GM12878 (cell line): ENCODE measurements around the gene NEK8. TPM values are rescaled to one million over a fixed set of nuclear protein-coding genes. Genes with fewer than 3 reads are reported as not detected.

Experiments used
- BMI1 ChIP-seq: fragments of 450-650 bp; IDR thresholded peaks from 2 replicates; pipeline ENCODE4 v1.6.1; 2016; ENCODE audit warnings: mild to moderate bottlenecking, moderate library complexity, borderline replicate concordance
- CREM ChIP-seq: IDR thresholded peaks from 2 replicates; pipeline ENCODE4 v1.6.1; 2014; ENCODE audit warnings: antibody characterized with exemption, low read depth
- ETV6 ChIP-seq, 2 experiments: fragments of 450-650 bp in 1 of 2; IDR thresholded peaks in 1 of 2; conservative IDR thresholded peaks in 1 of 2; 2 replicates each; pipeline ENCODE4 v1.6.1; 2014; ENCODE audit warnings: antibody characterized with exemption in 1 of 2, borderline replicate concordance in 1 of 2, low read depth in 1 of 2, mild to moderate bottlenecking in 1 of 2, moderate library complexity in 1 of 2
- FOXK2 ChIP-seq: fragments of 450-650 bp; IDR thresholded peaks from 2 replicates; pipeline ENCODE4 v1.6.1; 2017; ENCODE audit warnings: mild to moderate bottlenecking, moderate library complexity
- KDM1A ChIP-seq: fragments of 200-600 bp; sonication (generic); IDR thresholded peaks from 2 replicates; pipeline ENCODE4 v1.6.1; 2016; ENCODE audit warnings: borderline replicate concordance
- MEF2B ChIP-seq: fragments of 450-650 bp; IDR thresholded peaks from 2 replicates; pipeline ENCODE4 v1.6.1; 2018; ENCODE audit warnings: mild to moderate bottlenecking, moderate library complexity; ENCODE audit not compliant: partially characterized antibody, poor library complexity, severe bottlenecking
- MTA2 ChIP-seq: fragments of 450-650 bp; IDR thresholded peaks from 2 replicates; pipeline ENCODE4 v1.6.1; 2016; ENCODE audit warnings: low read depth, mild to moderate bottlenecking, moderate library complexity
- MYB ChIP-seq: fragments of 150-350 bp; IDR thresholded peaks from 2 replicates; pipeline ENCODE4 v1.6.1; 2014; ENCODE audit warnings: mild to moderate bottlenecking, low read depth, low read length, borderline replicate concordance
- NFYA ChIP-seq: IDR thresholded peaks from 2 replicates; pipeline ENCODE4 v1.6.1; 2011; ENCODE audit warnings: low read depth, mild to moderate bottlenecking, low read length, improper control_type of control experiment, borderline replicate concordance
- NR2C2 ChIP-seq: IDR thresholded peaks from 2 replicates; pipeline ENCODE4 v1.6.1; 2011; ENCODE audit warnings: borderline replicate concordance, low read depth; ENCODE audit not compliant: control insufficient read depth, insufficient read length
- RUNX3 ChIP-seq: IDR thresholded peaks from 2 replicates; pipeline ENCODE4 v1.6.1; 2012; ENCODE audit warnings: low read length, inconsistent platforms
- SMC3 ChIP-seq: IDR thresholded peaks from 2 replicates; pipeline ENCODE4 v1.6.1; 2011; ENCODE audit warnings: low read length, improper control_type of control experiment, borderline replicate concordance
- SP1 ChIP-seq: IDR thresholded peaks from one replicate; pipeline ENCODE4 v1.6.1; 2011; ENCODE audit warnings: low read depth, low read length
- SUPT20H ChIP-seq: IDR thresholded peaks from 2 replicates; pipeline ENCODE4 v1.6.1; 2011; ENCODE audit warnings: low read depth, mild to moderate bottlenecking, low read length, moderate library complexity, borderline replicate concordance; ENCODE audit not compliant: control insufficient read depth
- TCF7 ChIP-seq: IDR thresholded peaks from 2 replicates; pipeline ENCODE4 v1.6.1; 2014; ENCODE audit warnings: antibody characterized with exemption, borderline replicate concordance
- polyA plus RNA-seq, 11 experiments: library from polyadenylated mRNA; depleted of rRNA in 4 of 11; unstranded in 6 of 11; stranded (reverse) in 5 of 11; fragments of >200 nt; fragmentation: Nextera tagmentation in 4 of 11; fragmentation: Illumina TruSeq in 1 of 11; extraction: Ambion mirVana in 4 of 11; extraction: Trizol in 1 of 11; gene quantifications; 1 replicate in 1 of 11; 2 replicates in 10 of 11; pipeline versions ENCODE4 v1.2.1 to v1.2.3, GENCODE V29; 2011 to 2016; ENCODE audit warnings: inconsistent platforms in 2 of 11, missing spikeins in 2 of 11, low read depth in 1 of 11
- total RNA-seq, 4 experiments: library from RNA; depleted of rRNA in 3 of 4; stranded (reverse); fragments of >200 nt in 3 of 4; fragmentation: Illumina TruSeq in 1 of 4; extraction: Trizol in 1 of 4; gene quantifications; 2 replicates each; pipeline versions ENCODE4 v1.2.1 to v1.2.3, GENCODE V29; 2013 to 2021
- TF ChIP-seq, protein P1 (sequence below): fragments of 450-650 bp; IDR thresholded peaks from 2 replicates; pipeline ENCODE4 v1.6.1; 2017; ENCODE audit warnings: borderline replicate concordance
- TF ChIP-seq, protein P2 (sequence below): IDR thresholded peaks from 2 replicates; pipeline ENCODE4 v1.6.1; 2012; ENCODE audit warnings: low read depth, low read length, improper control_type of control experiment
- TF ChIP-seq, protein P3 (sequence below): fragments of 150-350 bp; IDR thresholded peaks from 2 replicates; pipeline ENCODE4 v1.6.1; 2016; ENCODE audit warnings: low read depth, low read length
- TF ChIP-seq, protein P4 (sequence below): fragments of 450-650 bp; IDR thresholded peaks from 2 replicates; pipeline ENCODE4 v1.6.1; 2017; ENCODE audit warnings: mild to moderate bottlenecking, low read depth, inconsistent platforms; ENCODE audit not compliant: poor library complexity, severe bottlenecking
- TF ChIP-seq, protein P5 (sequence below): fragments of 450-650 bp; IDR thresholded peaks from 2 replicates; pipeline ENCODE4 v1.6.1; 2014; ENCODE audit warnings: mild to moderate bottlenecking

The NEK8 gene
- total and polyA plus RNA-seq, 10 of the 15 experiments (the other 5 are each of a cell fraction or from before 2014, with no cell fraction given), result 2.3 to 14.3 (median 9.4) TPM

DNA sequence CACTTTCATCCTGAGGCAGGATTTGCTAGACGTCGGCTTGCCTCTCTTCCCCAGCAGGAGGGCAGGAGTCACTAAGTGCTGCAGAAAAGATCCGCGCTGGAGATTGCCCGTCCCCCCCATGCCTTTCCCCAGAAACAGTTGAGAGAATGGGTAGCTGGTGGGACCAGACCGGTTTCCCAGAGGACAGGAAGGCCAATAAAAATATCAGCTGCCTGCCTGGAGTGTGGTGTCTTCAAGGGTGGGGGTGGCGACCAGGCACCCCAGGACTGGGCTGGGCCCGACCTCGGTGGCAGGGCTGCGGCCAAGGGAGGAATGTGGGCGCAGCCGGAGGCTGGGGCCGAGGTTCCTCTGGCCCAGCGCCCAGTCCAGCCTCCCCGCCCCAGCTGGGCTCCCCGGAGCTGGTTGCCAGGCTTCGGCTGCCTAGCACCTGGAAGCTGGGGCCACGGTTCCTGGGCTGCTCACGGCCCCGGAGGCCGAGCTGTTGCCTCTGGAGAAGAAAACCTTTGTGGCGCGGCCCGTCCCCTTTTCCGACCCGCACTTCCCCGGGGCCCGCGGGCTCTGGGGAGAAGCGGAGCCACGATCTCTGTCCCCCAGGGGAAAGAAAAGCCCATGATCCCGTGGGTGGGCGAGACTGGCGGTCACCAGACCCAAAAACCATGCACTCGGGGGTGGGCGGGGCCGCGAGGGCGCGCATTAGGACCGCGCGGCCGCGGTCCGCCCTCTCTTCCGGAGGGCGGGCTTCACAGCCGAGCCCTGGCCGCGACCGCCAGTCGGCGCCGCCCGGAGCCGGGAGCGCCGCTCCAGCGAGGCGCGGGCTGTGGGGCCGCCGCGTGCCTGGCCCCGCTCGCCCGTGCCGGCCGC, 14.9 kb downstream of the NEK8 start, which contains the start of gene TRAF4 (continued):
- TF ChIP-seq, protein P1, sequence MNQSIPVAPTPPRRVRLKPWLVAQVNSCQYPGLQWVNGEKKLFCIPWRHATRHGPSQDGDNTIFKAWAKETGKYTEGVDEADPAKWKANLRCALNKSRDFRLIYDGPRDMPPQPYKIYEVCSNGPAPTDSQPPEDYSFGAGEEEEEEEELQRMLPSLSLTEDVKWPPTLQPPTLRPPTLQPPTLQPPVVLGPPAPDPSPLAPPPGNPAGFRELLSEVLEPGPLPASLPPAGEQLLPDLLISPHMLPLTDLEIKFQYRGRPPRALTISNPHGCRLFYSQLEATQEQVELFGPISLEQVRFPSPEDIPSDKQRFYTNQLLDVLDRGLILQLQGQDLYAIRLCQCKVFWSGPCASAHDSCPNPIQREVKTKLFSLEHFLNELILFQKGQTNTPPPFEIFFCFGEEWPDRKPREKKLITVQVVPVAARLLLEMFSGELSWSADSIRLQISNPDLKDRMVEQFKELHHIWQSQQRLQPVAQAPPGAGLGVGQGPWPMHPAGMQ, result no peak
- TF ChIP-seq SP1 (peak; percentile 84), MYB (0 out of 2 replicates have a peak, but pooled peaks have one; percentile 22), CREM (no peak; the same call in 1 of the 2 replicates), RUNX3 (no peak), FOXK2 (no peak), MTA2 (peak; percentile 10; the same call in 1 of the 2 replicates), TCF7 (no peak), MEF2B (peak; percentile 93), BMI1 (no peak), NR2C2 (no peak), SMC3 (no peak), NFYA (no peak), KDM1A (no peak), SUPT20H (no peak), ETV6 (conservative IDR thresholded peaks at IDR 0.05 in 1 of 2, IDR thresholded peaks at IDR 0.05 in 1 of 2; ENCODE audit: borderline replicate concordance in 1 of 2, low read depth in 1 of 2) (no peak)
- TF ChIP-seq, protein P2, sequence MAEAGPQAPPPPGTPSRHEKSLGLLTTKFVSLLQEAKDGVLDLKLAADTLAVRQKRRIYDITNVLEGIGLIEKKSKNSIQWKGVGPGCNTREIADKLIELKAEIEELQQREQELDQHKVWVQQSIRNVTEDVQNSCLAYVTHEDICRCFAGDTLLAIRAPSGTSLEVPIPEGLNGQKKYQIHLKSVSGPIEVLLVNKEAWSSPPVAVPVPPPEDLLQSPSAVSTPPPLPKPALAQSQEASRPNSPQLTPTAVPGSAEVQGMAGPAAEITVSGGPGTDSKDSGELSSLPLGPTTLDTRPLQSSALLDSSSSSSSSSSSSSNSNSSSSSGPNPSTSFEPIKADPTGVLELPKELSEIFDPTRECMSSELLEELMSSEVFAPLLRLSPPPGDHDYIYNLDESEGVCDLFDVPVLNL, result no peak
- TF ChIP-seq, protein P3, sequence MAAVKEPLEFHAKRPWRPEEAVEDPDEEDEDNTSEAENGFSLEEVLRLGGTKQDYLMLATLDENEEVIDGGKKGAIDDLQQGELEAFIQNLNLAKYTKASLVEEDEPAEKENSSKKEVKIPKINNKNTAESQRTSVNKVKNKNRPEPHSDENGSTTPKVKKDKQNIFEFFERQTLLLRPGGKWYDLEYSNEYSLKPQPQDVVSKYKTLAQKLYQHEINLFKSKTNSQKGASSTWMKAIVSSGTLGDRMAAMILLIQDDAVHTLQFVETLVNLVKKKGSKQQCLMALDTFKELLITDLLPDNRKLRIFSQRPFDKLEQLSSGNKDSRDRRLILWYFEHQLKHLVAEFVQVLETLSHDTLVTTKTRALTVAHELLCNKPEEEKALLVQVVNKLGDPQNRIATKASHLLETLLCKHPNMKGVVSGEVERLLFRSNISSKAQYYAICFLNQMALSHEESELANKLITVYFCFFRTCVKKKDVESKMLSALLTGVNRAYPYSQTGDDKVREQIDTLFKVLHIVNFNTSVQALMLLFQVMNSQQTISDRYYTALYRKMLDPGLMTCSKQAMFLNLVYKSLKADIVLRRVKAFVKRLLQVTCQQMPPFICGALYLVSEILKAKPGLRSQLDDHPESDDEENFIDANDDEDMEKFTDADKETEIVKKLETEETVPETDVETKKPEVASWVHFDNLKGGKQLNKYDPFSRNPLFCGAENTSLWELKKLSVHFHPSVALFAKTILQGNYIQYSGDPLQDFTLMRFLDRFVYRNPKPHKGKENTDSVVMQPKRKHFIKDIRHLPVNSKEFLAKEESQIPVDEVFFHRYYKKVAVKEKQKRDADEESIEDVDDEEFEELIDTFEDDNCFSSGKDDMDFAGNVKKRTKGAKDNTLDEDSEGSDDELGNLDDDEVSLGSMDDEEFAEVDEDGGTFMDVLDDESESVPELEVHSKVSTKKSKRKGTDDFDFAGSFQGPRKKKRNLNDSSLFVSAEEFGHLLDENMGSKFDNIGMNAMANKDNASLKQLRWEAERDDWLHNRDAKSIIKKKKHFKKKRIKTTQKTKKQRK, result no peak
- TF ChIP-seq, protein P4, sequence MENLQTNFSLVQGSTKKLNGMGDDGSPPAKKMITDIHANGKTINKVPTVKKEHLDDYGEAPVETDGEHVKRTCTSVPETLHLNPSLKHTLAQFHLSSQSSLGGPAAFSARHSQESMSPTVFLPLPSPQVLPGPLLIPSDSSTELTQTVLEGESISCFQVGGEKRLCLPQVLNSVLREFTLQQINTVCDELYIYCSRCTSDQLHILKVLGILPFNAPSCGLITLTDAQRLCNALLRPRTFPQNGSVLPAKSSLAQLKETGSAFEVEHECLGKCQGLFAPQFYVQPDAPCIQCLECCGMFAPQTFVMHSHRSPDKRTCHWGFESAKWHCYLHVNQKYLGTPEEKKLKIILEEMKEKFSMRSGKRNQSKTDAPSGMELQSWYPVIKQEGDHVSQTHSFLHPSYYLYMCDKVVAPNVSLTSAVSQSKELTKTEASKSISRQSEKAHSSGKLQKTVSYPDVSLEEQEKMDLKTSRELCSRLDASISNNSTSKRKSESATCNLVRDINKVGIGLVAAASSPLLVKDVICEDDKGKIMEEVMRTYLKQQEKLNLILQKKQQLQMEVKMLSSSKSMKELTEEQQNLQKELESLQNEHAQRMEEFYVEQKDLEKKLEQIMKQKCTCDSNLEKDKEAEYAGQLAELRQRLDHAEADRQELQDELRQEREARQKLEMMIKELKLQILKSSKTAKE, result no peak
- TF ChIP-seq, protein P5, sequence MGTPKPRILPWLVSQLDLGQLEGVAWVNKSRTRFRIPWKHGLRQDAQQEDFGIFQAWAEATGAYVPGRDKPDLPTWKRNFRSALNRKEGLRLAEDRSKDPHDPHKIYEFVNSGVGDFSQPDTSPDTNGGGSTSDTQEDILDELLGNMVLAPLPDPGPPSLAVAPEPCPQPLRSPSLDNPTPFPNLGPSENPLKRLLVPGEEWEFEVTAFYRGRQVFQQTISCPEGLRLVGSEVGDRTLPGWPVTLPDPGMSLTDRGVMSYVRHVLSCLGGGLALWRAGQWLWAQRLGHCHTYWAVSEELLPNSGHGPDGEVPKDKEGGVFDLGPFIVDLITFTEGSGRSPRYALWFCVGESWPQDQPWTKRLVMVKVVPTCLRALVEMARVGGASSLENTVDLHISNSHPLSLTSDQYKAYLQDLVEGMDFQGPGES, result 0 out of 2 replicates have a peak, but pooled peaks have one; percentile 17
